ENCODE results near the gene ZNF621.
"Not testable (repeated sequence)": the region's sequence is repeated elsewhere in the genome, so short reads cannot be mapped to it uniquely, and the experiment has no call there.

ZNF621 gene

GRCh38 chr3:40532252-40532651, 7.5 kb downstream of the ZNF621 start:
- DNase-seq: no peak

- no peak for DNase-seq
Observed at GRCh38 chr3:40534283-40534682, 9.5 kb downstream of the ZNF621 start.

GRCh38 chr3:40546816-40547215, 22.1 kb downstream of the ZNF621 start:
- no peak for DNase-seq

- DNase-seq: no peak
Observed at GRCh38 chr3:40550167-40550566, 25.4 kb downstream of the ZNF621 start.

- no peak for DNase-seq
Observed at GRCh38 chr3:40557575-40558161, 32.9 kb downstream of the ZNF621 start.

GRCh38 chr3:40562482-40562881, 37.7 kb downstream of the ZNF621 start:
- DNase-seq: not testable (repeated sequence)

- not testable (repeated sequence) for DNase-seq
Observed at GRCh38 chr3:40565629-40566028, 40.9 kb downstream of the ZNF621 start.

- DNase-seq: no peak
Observed at GRCh38 chr3:40566694-40567093, 41.9 kb downstream of the ZNF621 start.

GRCh38 chr3:40572588-40572987, 47.8 kb downstream of the ZNF621 start:
- DNase-seq: no peak

GRCh38 chr3:40574050-40574449, 49.3 kb downstream of the ZNF621 start:
- DNase-seq: no peak

- peak in 9 of 56 donors; percentile 2 to 31 (median 5) for DNase-seq
Observed at GRCh38 chr3:40574661-40575060, 49.9 kb downstream of the ZNF621 start.

GRCh38 chr3:40576396-40576795, 51.6 kb downstream of the ZNF621 start:
- no peak for DNase-seq

- DNase-seq: peak in 45 of 56 donors; percentile 3 to 75 (median 33)
Observed at GRCh38 chr3:40580494-40581091, 55.8 kb downstream of the ZNF621 start.

- DNase-seq: peak in 3 of 56 donors; percentile 8 to 26 (median 21)
Observed at GRCh38 chr3:40581166-40581565, 56.4 kb downstream of the ZNF621 start.

- no peak for DNase-seq
Observed at GRCh38 chr3:40582401-40583027, 57.8 kb downstream of the ZNF621 start.

- DNase-seq: no peak
Observed at GRCh38 chr3:40583691-40584090, 58.9 kb downstream of the ZNF621 start.

GRCh38 chr3:40584625-40585189, 59.9 kb downstream of the ZNF621 start:
- DNase-seq: peak; percentile 12 to 92 (median 68)

- no peak for DNase-seq
Observed at GRCh38 chr3:40585381-40586016, 60.7 kb downstream of the ZNF621 start.

- DNase-seq: no peak
Observed at GRCh38 chr3:40586901-40587300, 62.1 kb downstream of the ZNF621 start.

GRCh38 chr3:40588406-40588805, 63.6 kb downstream of the ZNF621 start:
- no peak for DNase-seq
